ENCODE data around the gene TRIM47. TPM values are rescaled to one million over a fixed set of nuclear protein-coding genes. Genes with fewer than 3 reads are reported as not detected.

Gene TRIM47
- total RNA-seq, 2 donors from 2014 or later: 21.3 to 62.9 TPM

DNA sequence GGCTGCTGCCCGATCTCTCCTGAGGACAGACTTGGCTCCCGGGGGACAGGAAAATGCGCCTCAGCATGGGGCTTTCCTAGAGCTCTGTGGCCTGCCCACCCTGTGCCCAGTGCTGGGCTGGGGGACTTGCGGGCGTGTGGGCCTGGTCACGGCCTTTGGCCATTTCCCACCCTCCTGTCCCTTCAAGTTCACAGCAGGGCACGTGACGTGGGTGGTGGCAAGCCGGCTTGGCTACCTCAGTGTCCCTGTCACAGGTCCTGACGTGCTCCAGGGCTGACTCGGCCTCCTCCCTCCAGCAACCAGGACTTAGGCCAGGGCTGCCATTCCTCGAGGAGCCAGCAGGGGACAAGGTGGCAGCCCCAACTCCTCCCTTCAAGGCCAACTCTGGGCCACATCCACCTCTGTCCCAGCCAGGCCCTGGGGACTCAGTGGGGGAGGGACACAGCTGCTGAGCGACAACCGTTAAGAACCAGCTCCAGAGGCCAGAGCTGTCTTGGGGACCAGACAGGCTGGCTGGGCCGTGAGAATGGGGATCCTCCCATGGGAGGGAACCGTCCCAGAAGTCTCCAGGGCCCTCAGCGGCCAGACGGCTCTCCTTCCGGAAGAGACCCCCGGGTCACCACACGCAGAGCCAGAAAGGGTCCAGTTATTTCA, 33.2 kb downstream of the TRIM47 start:
- Histone ChIP-seq H3K4me3 (no peak overlapping the region), H3K27ac (peak overlapping the region; percentile 84 to 86), H3K27me3 (replicated peaks; ENCODE audit: insufficient read depth) (no peaks in the 10 kb centered on the region), H3K4me1 (replicated peaks) (peaks cover 16% of the 10 kb centered on the region), H3K36me3 (peaks cover 23 to 31% of the 10 kb centered on the region in 2 donors), H3K9me3 (no peaks in the 10 kb centered on the region)
- intact Hi-C loops (cut with DNase I): no loop called here
- DNase-seq (ENCODE audit: low spot score): peak; percentile 92
- TF ChIP-seq POLR2A (IDR thresholded peaks at IDR 0.05): peak; percentile 37
- TF ChIP-seq, protein P1, sequence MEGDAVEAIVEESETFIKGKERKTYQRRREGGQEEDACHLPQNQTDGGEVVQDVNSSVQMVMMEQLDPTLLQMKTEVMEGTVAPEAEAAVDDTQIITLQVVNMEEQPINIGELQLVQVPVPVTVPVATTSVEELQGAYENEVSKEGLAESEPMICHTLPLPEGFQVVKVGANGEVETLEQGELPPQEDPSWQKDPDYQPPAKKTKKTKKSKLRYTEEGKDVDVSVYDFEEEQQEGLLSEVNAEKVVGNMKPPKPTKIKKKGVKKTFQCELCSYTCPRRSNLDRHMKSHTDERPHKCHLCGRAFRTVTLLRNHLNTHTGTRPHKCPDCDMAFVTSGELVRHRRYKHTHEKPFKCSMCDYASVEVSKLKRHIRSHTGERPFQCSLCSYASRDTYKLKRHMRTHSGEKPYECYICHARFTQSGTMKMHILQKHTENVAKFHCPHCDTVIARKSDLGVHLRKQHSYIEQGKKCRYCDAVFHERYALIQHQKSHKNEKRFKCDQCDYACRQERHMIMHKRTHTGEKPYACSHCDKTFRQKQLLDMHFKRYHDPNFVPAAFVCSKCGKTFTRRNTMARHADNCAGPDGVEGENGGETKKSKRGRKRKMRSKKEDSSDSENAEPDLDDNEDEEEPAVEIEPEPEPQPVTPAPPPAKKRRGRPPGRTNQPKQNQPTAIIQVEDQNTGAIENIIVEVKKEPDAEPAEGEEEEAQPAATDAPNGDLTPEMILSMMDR (IDR thresholded peaks at IDR 0.05): peak; percentile 60 to 98 (median 89)
- TF ChIP-seq POLR2AphosphoS5 (IDR thresholded peaks at IDR 0.05): peak; percentile 83
- 18% methylated on average over 12 of the region's 21 CpGs for WGBS

DNA sequence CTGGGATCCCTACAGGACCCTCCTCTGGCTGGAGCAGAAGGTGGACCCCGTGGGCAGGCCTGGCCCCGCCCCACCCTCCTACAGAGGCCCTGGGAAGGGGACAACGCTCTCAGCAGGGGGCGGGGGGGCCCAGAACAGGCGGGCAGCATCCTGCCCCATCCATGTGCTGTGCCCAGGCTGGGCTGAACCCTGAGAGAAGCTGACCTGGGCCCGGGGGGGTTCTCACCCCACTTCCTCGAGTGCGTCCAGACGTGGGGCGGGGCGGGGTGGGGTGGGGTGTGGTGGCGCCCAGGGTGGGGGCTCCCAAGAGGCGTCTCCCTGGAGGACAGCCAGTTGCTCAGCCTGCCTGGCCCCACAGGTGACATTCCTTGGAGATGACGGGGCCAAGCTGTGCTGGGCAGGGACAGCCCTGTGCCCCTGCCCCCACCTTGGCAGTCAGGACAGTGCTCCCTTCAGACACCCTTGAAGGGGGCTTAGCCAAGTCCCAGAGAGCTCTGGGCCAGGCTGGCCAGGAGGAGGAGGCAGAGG, 33.8 kb downstream of the TRIM47 start:
- WGBS: 11% methylated on average over 8 of the region's 14 CpGs
- Histone ChIP-seq H3K36me3 (peaks cover 19 to 27% of the 10 kb centered on the region in 2 donors), H3K27ac (peak overlapping the region; percentile 84 to 86), H3K4me1 (replicated peaks) (peaks cover 16% of the 10 kb centered on the region), H3K4me3 (no peak overlapping the region), H3K9me3 (no peaks in the 10 kb centered on the region), H3K27me3 (replicated peaks; ENCODE audit: insufficient read depth) (no peaks in the 10 kb centered on the region)
- DNase-seq (ENCODE audit: low spot score): peak; percentile 81
- intact Hi-C loops (cut with DNase I): no loop called here
- no peak for TF ChIP-seq POLR2AphosphoS5 (IDR thresholded peaks at IDR 0.05)

DNA sequence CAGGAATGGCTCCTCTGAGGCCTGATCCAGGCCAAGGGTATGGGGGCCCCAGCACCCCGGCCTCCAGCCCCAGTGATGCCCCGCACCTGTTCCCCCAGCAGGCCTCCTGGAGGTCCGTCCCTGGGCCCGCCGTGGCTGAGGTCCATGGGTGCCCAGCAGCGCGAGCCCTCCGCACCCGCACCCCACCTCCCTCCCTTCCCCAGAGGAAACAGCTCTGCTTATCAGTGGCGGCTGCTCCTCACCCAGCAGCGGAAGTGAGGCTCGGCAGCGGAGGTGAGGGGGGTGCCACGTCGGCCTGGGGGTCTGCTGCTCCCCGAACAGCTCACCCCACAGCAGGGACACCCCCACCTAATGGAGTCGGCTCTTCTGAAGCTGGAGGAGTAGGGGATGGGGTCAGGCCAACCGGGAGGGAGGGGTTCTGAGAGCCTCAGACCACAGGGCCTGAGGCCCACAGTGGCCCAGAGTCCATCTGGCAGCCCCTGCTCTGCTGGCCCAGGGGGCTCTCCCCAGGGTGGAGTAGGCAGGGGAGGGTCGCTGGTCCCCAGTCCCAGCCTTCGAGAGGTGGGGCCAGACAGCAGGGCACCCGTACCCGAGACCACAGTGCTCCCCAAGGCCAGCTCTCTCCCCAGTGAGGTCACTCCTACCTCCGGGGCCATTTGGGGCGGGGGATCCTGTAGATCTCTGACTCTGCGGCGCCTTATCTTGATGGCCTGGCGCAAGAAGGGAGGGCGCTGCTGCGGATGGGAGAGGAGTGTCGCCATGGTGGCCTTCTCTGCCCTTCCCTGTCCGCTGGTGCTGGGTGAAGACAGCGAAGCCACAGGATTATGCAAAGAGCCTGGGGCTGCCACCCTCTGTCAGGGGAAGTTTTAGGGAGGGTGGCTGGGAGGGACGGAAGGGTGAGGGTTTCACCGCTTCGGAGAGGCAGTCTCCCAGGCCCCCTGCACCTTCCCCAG, 34.5 kb downstream of the TRIM47 start, which contains the start of gene UNC13D:
Gene UNC13D (minus strand): TSS at position 828 of the 953 bp plus-strand sequence. CDS start 67 bp downstream, at position 761.
- WGBS: 69% methylated on average over 33 of the region's 35 CpGs
- Histone ChIP-seq H3K9me3 (no peaks in the 10 kb centered on the region), H3K27ac (peak within 1 kb of the TSS; percentile 84 to 86), H3K36me3 (peaks cover 16 to 22% of the 10 kb centered on the region in 2 donors), H3K4me1 (replicated peaks) (peaks cover 16% of the 10 kb centered on the region), H3K27me3 (replicated peaks; ENCODE audit: insufficient read depth) (no peaks in the 10 kb centered on the region), H3K4me3 (peak within 1 kb of the TSS in 1 of 2 donors; percentile 3)
- TF ChIP-seq, protein P1 (IDR thresholded peaks at IDR 0.05): no peak
- peak; percentile 11 for TF ChIP-seq POLR2A (IDR thresholded peaks at IDR 0.05)
- intact Hi-C loops (cut with DNase I): no loop called here
- DNase-seq (ENCODE audit: low spot score): no peak

GRCh38 chr17:75842963-75843576, 35.3 kb downstream of the TRIM47 start:
- H3K4me1 ChIP-seq (replicated peaks): peaks cover 13% of the 10 kb centered on the region
- no peaks in the 10 kb centered on the region for H3K9me3 ChIP-seq
- H3K27ac ChIP-seq: peak overlapping the region in 1 of 2 donors; percentile 84
- intact Hi-C loops (cut with DNase I): no loop called here
- no peak for DNase-seq (ENCODE audit: low spot score)
- TF ChIP-seq POLR2A (IDR thresholded peaks at IDR 0.05): no peak
- TF ChIP-seq, protein P1 (IDR thresholded peaks at IDR 0.05): no peak
- TF ChIP-seq POLR2AphosphoS5 (IDR thresholded peaks at IDR 0.05): no peak
- peak overlapping the region in 1 of 2 donors; percentile 3 for H3K4me3 ChIP-seq
- WGBS: 70% methylated on average over 22 of the region's 22 CpGs
- peaks cover 16 to 18% of the 10 kb centered on the region in 2 donors for H3K36me3 ChIP-seq
- no peaks in the 10 kb centered on the region for H3K27me3 ChIP-seq (replicated peaks; ENCODE audit: insufficient read depth)

- intact Hi-C loops (cut with DNase I): no loop called here
- 91% methylated on average over 16 of the region's 18 CpGs for WGBS
Measured at GRCh38 chr17:75842411-75842810, 36.0 kb downstream of the TRIM47 start.

More at GRCh38 chr17:75842411-75842810, 36.0 kb downstream of the TRIM47 start:
- Histone ChIP-seq H3K4me3 (no peak overlapping the region), H3K27ac (no peak overlapping the region), H3K9me3 (no peaks in the 10 kb centered on the region), H3K27me3 (replicated peaks; ENCODE audit: insufficient read depth) (no peaks in the 10 kb centered on the region), H3K36me3 (peaks cover 10 to 12% of the 10 kb centered on the region in 2 donors), H3K4me1 (replicated peaks) (peaks cover 13% of the 10 kb centered on the region)
- TF ChIP-seq POLR2A (IDR thresholded peaks at IDR 0.05): no peak
- TF ChIP-seq, protein P1 (IDR thresholded peaks at IDR 0.05): no peak
- TF ChIP-seq POLR2AphosphoS5 (IDR thresholded peaks at IDR 0.05): no peak
- DNase-seq (ENCODE audit: low spot score): no peak

Measured in prostate gland (tissue), 2 donors.